A549 (cell line): ENCODE measurements around the gene NOTCH4.

Source experiments
- BHLHE40 ChIP-seq: IDR thresholded peaks from 2 replicates; pipeline ENCODE4 v1.6.1; 2012; ENCODE audit warnings: low read depth, low read length, inconsistent platforms
- CBX2 ChIP-seq: fragments of 200-600 bp; sonication (generic); IDR thresholded peaks from 2 replicates; pipeline ENCODE4 v1.6.1; 2016; ENCODE audit warnings: low read depth, mild to moderate bottlenecking, borderline replicate concordance
- CBX8 ChIP-seq: fragments of 200-600 bp; sonication (generic); IDR thresholded peaks from 2 replicates; pipeline ENCODE4 v1.6.1; 2016
- CHD4 ChIP-seq: fragments of 200-600 bp; sonication (generic); IDR thresholded peaks from 2 replicates; pipeline ENCODE4 v1.6.1; 2016; ENCODE audit warnings: antibody characterized with exemption, mild to moderate bottlenecking, borderline replicate concordance
- CTCF ChIP-seq: fragments of >200 bp; sonication (Bioruptor Twin); formaldehyde crosslinking; IDR thresholded peaks from 3 replicates; pipeline ENCODE4 v1.5.1; 2016
- FOSL2 ChIP-seq, 2 experiments: fragments of 450-650 bp in 1 of 2; fragments of >200 bp in 1 of 2; sonication (Bioruptor Twin) in 1 of 2; formaldehyde crosslinking; IDR thresholded peaks; 2 replicates each; pipeline versions ENCODE4 v1.5.0 to v1.6.1; 2016 to 2020; ENCODE audit warnings: mild to moderate bottlenecking in 1 of 2, moderate library complexity in 1 of 2
- HMGXB4 ChIP-seq: fragments of 250-450 bp; sonication (Bioruptor Pico); IDR thresholded peaks from 2 replicates; pipeline ENCODE4 v1.5.0; 2021; ENCODE audit warnings: mild to moderate bottlenecking, moderate library complexity, borderline replicate concordance
- MAX ChIP-seq: IDR thresholded peaks from 2 replicates; pipeline ENCODE4 v1.6.1; 2012
- MAZ ChIP-seq: fragments of 150-350 bp; IDR thresholded peaks from 2 replicates; pipeline ENCODE4 v1.6.1; 2014; ENCODE audit warnings: antibody characterized with exemption, low read depth, low read length, borderline replicate concordance
- NR3C1 ChIP-seq: fragments of >200 bp; sonication (Bioruptor Twin); formaldehyde crosslinking; IDR thresholded peaks from 3 replicates; pipeline ENCODE4 v1.6.1; 2017
- POLR2AphosphoS2 ChIP-seq: conservative IDR thresholded peaks from 2 replicates; pipeline ENCODE4 v1.6.1; 2012; ENCODE audit warnings: low read length, improper control_type of control experiment, inconsistent platforms
- RAD21 ChIP-seq, 2 experiments: fragments of >200 bp in 1 of 2; sonication (Bioruptor Twin) in 1 of 2; formaldehyde crosslinking in 1 of 2; IDR thresholded peaks in 1 of 2; conservative IDR thresholded peaks in 1 of 2; 2 replicates in 1 of 2; 3 replicates in 1 of 2; pipeline ENCODE4 v1.6.1; 2012 to 2018; ENCODE audit warnings: inconsistent platforms in 1 of 2
- RNF2 ChIP-seq: fragments of 200-600 bp; sonication (generic); IDR thresholded peaks from 2 replicates; pipeline ENCODE4 v1.6.1; 2016; ENCODE audit warnings: low read depth, mild to moderate bottlenecking, antibody characterized with exemption, moderate library complexity, borderline replicate concordance
- USF2 ChIP-seq: fragments of 450-650 bp; IDR thresholded peaks from 2 replicates; pipeline ENCODE4 v1.6.1; 2014; ENCODE audit warnings: antibody characterized with exemption

GRCh38 chr6:32177788-32178546, 45.9 kb downstream of the NOTCH4 start, which contains the start of gene RNF5:
- TF ChIP-seq CBX2 (no peak), CTCF (no peak), RNF2 (no peak), FOSL2 (IDR thresholded peaks at IDR 0.05) (no peak), FOSL2 (CRISPR knock-in tag; IDR thresholded peaks at IDR 0.05) (no peak), RAD21 (conservative IDR thresholded peaks at IDR 0.05 in 1 of 2, IDR thresholded peaks at IDR 0.05 in 1 of 2) (no peak), MAZ (no peak), MAX (no peak; the same call in 1 of the 2 replicates), POLR2AphosphoS2 (no peak), NR3C1 (no peak), BHLHE40 (no peak), USF2 (no peak), CBX8 (no peak), HMGXB4 (no peak), CHD4 (no peak)
